GM12892 (cell line): ENCODE measurements around the gene SPATA32.
A peak's percentile ranks its signal among the peaks of the same experiment; 100 is the strongest.

Source experiments
- DNase-seq: peaks from one replicate; pipeline ENCODE4 v3.0.0; 2011; ENCODE audit not compliant: insufficient read length
- FAIRE-seq: peaks from 2 replicates; lab custom pipeline; 2011; peaks lifted over from hg19 to GRCh38; lab: Jason Lieb, UNC
- POLR2A ChIP-seq: IDR thresholded peaks from 2 replicates; pipeline ENCODE4 v1.6.1; 2011; ENCODE audit warnings: low read depth, low read length, control low read depth
- POLR2AphosphoS5 ChIP-seq: IDR thresholded peaks from 2 replicates; pipeline ENCODE4 v1.6.1; 2011; ENCODE audit warnings: low read depth, low read length, control low read depth
- TAF1 ChIP-seq: IDR thresholded peaks from 2 replicates; pipeline ENCODE4 v1.6.1; 2011; ENCODE audit warnings: low read depth, mild to moderate bottlenecking, control low read depth, low read length, borderline replicate concordance

SPATA32 gene

DNA sequence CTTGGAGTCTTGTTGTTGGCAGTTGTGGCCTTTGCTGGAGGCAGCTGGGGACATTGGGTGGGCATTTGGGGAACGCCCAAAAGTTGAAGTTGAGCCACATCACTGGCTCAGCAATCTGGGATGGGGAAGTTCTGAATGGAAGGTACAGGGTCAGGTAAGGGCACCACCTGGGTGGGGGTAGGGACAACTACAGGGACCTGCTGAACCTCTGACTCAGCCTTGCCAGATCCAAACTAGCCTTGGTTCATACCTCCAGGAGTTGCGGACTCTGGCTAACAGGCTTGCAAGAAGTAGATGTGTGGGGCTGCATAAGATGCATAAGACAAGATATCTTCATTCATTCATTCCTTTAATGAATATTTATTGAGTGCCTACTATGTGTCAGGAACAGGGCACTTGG, 24.2 kb downstream of the SPATA32 start:
- no peak for FAIRE-seq
- TF ChIP-seq POLR2A (no peak), TAF1 (no peak), POLR2AphosphoS5 (no peak)

GRCh38 chr17:45236282-45236606, 25.6 kb downstream of the SPATA32 start:
- no peak for FAIRE-seq
- no peak for DNase-seq
- TF ChIP-seq POLR2AphosphoS5 (no peak), POLR2A (no peak), TAF1 (no peak)

More for the DNA sequence above, 24.2 kb downstream of the SPATA32 start:
- DNase-seq = no peak

GRCh38 chr17:45235416-45236281, 26.2 kb downstream of the SPATA32 start:
- TF ChIP-seq TAF1 (no peak), POLR2A (no peak), POLR2AphosphoS5 (no peak)
- FAIRE-seq = peak; percentile 93

GRCh38 chr17:45234641-45235415, 27.1 kb downstream of the SPATA32 start:
- TF ChIP-seq TAF1 (no peak), POLR2A (no peak), POLR2AphosphoS5 (no peak)
- DNase-seq (no peak), FAIRE-seq (peak; percentile 82)

More at GRCh38 chr17:45235416-45236281, 26.2 kb downstream of the SPATA32 start:
- DNase-seq = peak; percentile 72

- FAIRE-seq = no peak
- no peak for DNase-seq
- TF ChIP-seq TAF1 (no peak), POLR2A (no peak), POLR2AphosphoS5 (no peak)
These were observed 28.4 kb downstream of the SPATA32 start for GRCh38 chr17:45233423-45233924.

DNA sequence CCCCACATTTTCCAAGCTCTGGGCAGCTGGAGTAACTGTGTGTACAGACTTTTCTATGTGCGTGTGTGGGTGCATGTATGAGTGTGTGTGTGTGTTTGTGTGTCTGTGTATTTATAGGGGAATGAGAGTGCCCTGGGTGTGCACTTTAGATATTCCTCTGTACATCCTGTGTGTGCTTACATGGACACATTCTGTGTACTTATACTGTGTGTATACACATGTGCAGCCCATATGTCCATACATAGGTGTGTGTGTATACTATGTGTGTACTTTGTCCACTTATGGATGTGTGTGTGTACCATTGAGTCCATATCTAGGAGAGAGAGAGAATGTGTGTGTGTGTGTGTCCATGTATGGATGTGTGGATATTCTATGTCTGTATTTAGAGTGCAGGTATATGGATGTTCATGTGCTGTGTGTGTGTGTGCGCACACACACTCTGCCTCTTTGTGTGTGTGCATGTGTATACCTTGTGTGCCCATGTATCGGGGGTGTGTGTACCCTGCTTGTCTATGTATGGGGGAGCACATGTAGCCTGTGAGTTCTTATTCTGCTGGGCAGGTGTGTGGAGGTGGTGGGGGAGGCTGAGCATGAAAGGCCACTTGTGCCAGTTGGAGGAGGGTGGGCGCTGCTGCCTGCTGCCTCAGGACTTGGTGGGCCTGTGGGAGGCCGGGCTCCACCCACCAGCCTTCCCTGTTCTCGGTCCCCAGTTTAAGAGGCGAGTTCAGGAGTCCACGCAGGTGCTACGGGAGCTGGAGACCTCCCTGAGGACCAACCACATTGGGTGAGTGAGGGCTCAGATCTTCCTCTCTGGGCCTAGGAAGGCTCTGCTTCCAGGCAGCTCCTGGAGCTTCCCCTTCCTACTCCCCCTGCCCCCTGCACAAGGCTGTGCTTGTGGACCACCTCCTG, 29.1 kb downstream of the SPATA32 start:
- no peak for FAIRE-seq
- DNase-seq = no peak
- TF ChIP-seq POLR2A (no peak), POLR2AphosphoS5 (no peak)

GRCh38 chr17:45231481-45232116, 30.3 kb downstream of the SPATA32 start:
- FAIRE-seq (no peak), DNase-seq (no peak)
- no peak for TF ChIP-seq TAF1
- TF ChIP-seq POLR2AphosphoS5 = no peak
- no peak for TF ChIP-seq POLR2A

- no peak for FAIRE-seq
- TF ChIP-seq POLR2AphosphoS5 (no peak), POLR2A (no peak), TAF1 (no peak)
- no peak for DNase-seq
These were observed 31.0 kb downstream of the SPATA32 start for GRCh38 chr17:45230787-45231480.

GRCh38 chr17:45230410-45230786, 31.5 kb downstream of the SPATA32 start:
- DNase-seq = no peak
- TF ChIP-seq TAF1 = no peak
- TF ChIP-seq POLR2AphosphoS5 = no peak
- TF ChIP-seq POLR2A = no peak
- no peak for FAIRE-seq

DNA sequence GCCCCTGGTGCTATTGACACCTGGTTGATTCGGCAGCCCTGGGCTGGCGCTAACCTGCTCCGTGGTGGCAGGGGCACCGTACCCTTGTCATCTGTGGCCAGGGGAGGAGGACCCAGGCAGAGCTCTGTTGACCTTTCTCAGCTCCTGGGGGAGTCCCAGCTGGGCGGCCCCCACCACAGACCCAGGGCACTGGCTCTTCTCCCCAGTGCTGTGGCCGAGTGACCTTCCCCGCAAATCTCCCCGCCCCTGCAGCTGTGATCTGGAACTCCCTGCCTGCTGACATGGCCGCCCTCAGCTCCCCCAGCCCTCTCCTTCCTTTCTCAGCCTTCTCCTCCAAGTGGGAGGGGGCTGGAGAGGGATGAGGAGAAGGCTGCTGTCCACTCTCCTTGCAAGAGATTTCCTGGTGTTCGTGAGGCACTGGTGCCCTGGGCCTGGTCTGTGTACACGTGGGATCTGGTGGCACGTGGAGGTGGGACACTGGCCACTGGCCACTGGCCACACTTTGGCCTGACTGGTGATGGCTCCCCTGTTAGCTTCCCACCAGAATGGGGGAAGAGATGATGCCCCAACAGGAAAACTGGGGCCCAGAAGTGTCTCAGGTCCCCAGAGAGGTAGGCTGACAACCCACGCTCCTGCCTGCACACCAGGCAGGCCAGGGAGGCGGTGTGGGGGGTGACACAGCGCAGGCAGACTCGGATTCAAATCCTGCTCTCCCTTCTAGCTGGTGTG, 32.0 kb downstream of the SPATA32 start:
- no peak for FAIRE-seq
- TF ChIP-seq POLR2A (no peak), TAF1 (no peak), POLR2AphosphoS5 (no peak)

More for the DNA sequence above, 32.0 kb downstream of the SPATA32 start:
- DNase-seq = peak; percentile 61
